ENCODE measurements around the gene DCLK1.

DNA sequence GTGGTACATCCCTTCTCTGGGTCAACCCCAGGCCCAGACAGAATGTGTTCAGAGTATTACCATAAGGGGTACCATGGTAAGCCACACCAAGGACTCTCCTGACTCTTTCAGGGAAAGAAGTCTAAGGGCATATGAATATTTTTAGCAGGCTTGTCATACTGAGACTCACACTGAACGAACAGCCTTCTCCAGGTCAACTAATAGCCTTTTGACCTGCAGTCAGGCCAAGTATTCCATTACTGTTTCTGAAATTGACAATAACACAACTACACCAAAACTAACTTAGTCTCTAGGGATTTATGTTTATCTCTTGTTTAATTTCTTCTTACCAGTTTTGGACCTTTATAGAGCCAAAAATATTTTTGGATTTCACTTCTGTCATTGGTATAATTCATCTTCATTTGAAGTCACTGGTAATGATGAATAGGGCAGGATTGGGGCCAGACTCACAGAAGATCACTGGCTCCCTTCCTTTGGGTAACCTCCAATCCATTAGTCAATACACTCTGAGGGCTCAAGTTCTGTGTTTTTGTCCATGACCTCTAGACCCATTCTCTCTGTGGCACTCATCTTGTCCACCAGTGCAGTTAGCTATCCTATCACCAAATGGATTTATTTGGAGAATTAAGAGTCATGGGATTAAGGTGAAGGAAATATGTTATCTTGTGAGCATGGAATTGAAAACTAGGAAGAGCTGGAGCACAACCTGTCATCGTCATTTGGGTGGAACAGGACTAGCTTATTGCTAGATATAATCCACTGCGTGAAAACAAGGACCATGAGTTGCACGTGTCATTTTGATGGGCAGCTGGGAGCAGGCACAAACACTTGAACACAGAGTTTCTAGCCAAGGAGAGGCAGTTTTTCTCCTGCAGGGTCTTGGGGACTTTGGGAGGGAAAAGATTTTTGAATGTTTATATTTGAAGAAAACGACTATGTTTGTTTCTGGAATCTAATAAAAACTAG lies 313.3 kb downstream of the DCLK1 start:
- TF ChIP-seq, protein P1, sequence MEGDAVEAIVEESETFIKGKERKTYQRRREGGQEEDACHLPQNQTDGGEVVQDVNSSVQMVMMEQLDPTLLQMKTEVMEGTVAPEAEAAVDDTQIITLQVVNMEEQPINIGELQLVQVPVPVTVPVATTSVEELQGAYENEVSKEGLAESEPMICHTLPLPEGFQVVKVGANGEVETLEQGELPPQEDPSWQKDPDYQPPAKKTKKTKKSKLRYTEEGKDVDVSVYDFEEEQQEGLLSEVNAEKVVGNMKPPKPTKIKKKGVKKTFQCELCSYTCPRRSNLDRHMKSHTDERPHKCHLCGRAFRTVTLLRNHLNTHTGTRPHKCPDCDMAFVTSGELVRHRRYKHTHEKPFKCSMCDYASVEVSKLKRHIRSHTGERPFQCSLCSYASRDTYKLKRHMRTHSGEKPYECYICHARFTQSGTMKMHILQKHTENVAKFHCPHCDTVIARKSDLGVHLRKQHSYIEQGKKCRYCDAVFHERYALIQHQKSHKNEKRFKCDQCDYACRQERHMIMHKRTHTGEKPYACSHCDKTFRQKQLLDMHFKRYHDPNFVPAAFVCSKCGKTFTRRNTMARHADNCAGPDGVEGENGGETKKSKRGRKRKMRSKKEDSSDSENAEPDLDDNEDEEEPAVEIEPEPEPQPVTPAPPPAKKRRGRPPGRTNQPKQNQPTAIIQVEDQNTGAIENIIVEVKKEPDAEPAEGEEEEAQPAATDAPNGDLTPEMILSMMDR (IDR thresholded peaks at IDR 0.05), result no peak
- no peak for TF ChIP-seq POLR2A (IDR thresholded peaks at IDR 0.05)

Data from lower leg skin (tissue), 3 donors.